ENCODE measurements around the gene MRPL19.
"Not testable (repeated sequence)": the region's sequence is repeated elsewhere in the genome, so short reads cannot be mapped to it uniquely, and the experiment has no call there.

The MRPL19 gene

DNA sequence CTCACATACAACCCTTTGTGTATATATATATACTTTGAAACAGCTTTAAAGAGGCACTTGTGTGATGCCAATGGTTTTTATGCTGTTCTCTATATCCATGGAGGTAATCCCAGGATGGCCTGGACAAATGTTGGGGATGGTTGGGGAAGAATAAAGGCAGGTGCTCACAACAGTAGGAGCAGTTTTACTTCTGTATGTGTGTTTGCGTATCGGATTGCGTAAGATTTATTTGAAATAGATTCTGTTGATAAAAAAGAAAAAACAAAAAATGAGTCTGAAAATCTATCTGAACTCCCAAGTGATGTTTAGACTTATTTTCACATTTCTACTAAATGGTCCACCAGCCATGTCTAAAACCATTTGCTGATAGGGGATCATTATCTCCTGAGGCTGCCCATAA is 29.3 kb downstream of the MRPL19 start:
- DNase-seq = no peak

DNA sequence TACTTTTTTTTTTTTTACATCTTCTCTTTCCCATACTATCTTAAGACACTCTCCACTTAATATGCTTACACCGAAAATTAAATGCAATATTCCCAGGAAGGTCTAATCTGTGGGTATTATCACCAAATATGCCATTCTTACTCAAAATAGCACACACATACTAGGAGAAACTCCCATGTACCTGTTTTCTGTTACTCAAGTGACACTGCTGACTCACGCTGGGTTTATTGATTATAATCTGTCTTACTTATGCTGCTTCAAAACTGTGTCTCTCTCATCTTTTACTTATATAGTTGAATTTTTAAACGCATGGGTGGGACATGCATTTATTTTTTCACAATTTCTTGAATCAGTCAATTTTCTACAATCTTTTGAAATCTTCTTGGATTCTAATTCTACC is 29.9 kb downstream of the MRPL19 start:
- DNase-seq = peak; percentile 15

GRCh38 chr2:75679556-75679955 is 33.0 kb downstream of the MRPL19 start:
- no peak for DNase-seq

- no peak for DNase-seq
Observed at GRCh38 chr2:75680402-75680801, 33.8 kb downstream of the MRPL19 start.

DNA sequence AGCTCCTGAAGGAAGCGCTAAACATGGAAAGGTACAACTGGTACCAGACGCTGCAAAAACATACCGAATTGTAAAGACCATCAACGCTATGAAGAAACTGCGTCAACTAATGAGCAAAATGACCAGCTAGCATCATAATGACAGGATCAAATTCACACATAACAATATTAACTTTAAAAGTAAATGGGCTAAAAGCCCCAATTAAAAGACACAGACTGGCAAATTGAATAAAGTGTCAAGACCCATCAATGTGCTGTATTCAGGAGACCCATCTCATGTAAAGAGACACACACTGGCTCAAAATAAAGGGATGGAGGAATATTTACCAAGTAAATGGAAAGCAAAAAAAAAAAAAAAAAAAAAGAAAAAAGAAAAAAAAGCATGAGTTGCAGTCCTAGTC is 36.8 kb downstream of the MRPL19 start:
- DNase-seq = not testable (repeated sequence)

GRCh38 chr2:75688196-75688595 is 41.6 kb downstream of the MRPL19 start:
- no peak for DNase-seq

GRCh38 chr2:75698918-75699317 is 52.3 kb downstream of the MRPL19 start:
- no peak for DNase-seq

DNA sequence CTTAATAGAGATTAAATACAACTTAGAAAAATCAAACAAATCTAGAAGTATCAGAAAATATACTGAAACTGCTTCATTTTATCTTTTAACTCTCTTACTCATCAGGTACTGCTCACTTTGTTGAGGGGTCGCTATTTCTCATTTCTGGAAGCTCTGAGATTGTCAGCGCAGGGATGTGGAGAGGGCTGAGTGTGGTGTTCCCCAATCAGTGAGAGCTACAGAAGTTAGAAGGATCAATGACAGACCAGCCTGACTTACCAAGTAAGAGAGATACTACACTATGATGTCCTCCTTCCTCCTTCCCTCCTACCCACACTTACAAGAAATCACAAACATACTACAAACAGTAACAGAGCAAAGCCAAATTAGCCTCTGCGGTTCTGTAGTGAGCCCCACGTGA is 56.0 kb downstream of the MRPL19 start:
- DNase-seq = no peak

- DNase-seq = no peak
Observed at GRCh38 chr2:75703589-75704287, 57.2 kb downstream of the MRPL19 start.

GRCh38 chr2:75705921-75706320 is 59.3 kb downstream of the MRPL19 start:
- no peak for DNase-seq

- DNase-seq = no peak
Observed at GRCh38 chr2:75707901-75708300, 61.3 kb downstream of the MRPL19 start.

GRCh38 chr2:75709297-75709696 is 62.7 kb downstream of the MRPL19 start:
- peak; percentile 40 for DNase-seq

DNA sequence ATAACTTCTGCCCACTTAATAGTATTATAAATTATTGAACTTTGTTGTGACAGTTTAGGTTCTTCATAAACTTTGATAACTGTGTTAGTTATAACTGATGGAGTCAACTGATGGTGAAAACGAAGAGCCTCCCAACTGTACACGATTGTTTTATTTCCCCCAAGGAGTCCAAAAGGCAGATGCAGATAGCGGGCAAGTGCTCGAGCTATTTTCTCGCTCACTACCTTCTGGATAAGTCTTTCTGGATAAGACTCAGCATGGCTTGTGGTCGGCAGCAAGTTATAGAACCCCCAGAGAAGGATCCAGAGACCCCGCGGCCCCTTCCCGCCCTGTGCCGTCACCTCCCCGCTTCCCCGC is 63.6 kb downstream of the MRPL19 start:
- no peak for DNase-seq

DNA sequence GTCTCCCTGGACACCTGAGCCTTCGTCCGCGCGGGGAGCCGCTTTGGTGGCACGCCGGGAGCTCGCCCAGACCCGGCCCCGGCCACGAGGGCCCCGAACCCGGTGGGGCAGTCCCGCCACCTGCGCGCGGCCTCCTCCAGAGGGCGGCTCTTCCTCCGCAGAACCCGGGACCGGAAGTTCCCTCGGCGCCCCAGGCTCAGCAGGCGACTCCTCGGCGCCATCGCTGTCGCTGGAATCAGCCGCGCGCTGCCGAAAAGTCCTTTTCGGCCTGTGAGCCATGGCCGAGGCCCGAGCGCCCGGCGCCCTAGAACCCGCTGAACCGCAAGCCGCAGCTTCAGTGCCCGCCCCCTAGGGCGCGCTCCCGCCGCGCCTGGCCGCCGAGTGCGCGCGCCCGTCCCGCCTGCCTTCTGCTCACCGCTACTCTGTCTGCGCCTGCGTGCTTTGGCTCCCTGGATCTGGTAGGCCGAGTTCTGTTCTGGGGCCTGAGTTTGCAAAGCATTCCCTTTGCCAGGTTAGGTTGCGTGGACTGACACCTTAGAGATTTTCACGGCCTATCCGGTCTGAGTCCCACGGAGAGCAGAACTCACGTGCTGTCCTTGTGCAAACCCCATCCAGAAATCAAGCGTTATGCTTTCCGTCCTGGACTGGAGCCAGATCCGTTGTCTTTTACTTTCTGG is 64.1 kb downstream of the MRPL19 start, which contains the start of gene GCFC2:
Gene GCFC2 (minus strand): TSS at position 339 of the 677 bp plus-strand sequence. CDS start 60 bp downstream, at position 279.
- peak; percentile 90 for DNase-seq

- not testable (repeated sequence) for DNase-seq
Observed at GRCh38 chr2:75711590-75711989, 65.0 kb downstream of the MRPL19 start.

DNA sequence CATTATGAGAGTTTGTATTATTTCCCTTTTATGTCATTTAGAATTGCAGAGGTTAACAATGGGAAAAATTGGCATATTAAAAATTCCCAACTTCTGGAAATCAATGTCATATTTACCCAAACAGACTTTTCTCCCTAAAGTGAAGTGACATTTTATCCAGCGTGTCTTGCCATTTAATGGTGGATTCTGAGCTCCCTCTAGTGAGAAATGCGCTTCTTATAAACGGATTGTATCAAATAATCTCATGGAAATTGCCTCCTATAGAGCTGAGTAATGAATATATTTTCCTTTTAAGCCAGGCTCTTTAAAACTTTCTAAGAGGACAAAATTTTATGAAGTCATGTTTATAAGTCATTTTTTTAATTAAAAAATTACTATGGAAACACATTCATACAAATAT is 69.8 kb downstream of the MRPL19 start:
- peak; percentile 22 for DNase-seq

DNA sequence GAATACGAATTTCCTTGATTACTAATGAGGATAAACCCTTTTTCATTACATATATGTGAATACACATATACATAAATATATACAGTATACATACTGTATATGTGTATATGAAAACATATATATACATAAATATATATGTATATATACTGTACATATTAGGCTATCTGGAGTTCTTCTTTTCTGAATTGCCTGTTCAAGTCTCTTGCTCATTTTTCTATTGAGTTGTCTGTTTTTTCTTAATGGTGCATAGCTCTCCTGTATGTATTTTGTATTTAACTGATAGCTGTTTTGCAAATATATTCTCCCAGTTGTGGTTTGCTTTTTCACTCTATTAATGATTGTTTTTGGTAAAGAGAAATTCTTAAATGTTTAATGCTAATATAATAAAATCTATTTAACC is 73.0 kb downstream of the MRPL19 start:
- no peak for DNase-seq

DNA sequence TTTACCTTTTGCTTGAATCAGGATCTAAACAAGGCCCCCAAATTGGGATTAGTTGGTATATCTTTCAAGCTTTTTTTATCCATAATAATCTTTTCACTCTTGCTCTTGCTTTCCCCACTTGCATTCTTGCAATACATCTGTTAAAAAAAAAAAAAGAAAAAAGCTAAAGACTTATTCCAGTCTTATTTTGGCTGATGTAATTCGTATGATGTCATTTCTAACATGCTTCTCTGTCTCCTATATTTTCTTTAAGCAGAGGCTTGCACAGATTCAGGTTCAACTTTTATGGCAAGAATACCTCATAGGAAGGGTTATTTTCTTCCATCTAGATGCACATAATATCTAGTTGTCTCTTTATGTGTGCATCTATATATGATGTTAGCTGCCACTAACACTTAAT is 73.9 kb downstream of the MRPL19 start:
- DNase-seq = no peak

- no peak for DNase-seq
Observed at GRCh38 chr2:75722687-75723086, 76.1 kb downstream of the MRPL19 start.

GRCh38 chr2:75728614-75729419 is 82.2 kb downstream of the MRPL19 start:
- DNase-seq = no peak

DNA sequence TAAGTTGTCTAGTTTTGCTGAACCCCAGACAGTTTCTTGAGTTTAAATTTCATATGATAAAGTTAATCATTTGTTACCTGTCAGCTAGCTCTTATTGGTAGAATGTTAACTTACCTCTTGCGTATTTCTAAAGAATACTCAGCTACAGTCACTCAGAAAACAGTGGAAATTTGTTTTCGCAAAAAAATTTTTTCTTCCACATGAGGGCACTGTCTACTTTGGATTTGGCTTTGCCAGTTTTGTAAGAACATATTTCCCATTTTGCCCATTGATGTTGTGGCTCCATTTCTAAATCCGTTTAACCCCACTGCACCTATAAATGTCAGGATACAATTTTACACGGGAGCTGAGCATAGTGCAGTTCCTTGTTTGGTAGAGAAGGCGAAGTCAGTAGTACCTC is 83.3 kb downstream of the MRPL19 start:
- peak; percentile 15 for DNase-seq

DNA sequence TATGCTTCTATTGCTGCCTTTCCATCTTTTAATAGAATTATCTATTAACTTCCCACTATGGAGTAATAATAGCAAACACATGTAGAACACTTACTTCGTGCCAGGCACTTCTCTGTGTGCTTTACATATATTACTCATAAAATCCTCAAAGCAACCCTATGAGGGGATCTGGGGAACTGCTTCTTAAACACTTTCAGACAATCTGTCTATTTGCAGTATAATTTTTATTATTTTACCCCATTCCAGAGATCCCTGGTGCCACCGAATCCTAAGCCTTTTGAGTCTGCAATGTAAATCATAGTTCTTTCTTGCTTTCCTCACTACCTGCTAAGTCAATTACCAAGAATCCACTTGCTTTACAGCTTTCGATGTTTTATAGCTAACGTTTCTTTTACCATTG is 89.7 kb downstream of the MRPL19 start:
- no peak for DNase-seq

DNA sequence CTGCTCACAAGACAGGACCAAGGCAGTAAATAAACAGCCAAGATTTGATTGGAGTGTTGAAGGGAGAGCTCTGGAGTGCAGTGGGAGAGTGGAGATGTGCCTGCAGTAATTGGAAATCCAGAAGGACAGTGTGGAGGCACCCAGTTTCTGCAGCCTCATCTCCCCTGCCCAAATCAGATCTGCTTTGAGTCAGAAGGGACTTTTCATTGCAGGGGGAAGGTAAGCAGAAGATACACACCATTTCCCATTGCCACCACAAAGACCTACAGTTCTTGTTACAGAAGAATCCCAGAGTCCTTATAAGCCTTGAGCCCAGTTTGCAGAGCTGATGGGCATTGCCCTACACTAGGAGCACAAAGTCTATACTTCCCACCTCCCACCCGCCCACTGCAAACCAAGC is 91.4 kb downstream of the MRPL19 start:
- DNase-seq = no peak

Measured in hematopoietic multipotent progenitor cell treated with erythropoietin and hydrocortisone succinate and interleukin-3 and kit ligand, for 4 days (in vitro differentiated cells).